ENCODE data around the gene ZNF526.

Gene ZNF526

GRCh38 chr19:42208612-42209011 lies 11.5 kb upstream of the ZNF526 start:
- Histone ChIP-seq H2AFZ (ENCODE audit: low read length) (no peak overlapping the region), H3K14ac (ENCODE audit: low read length) (no peak overlapping the region), H4K91ac (ENCODE audit: low read depth, low read length, poor library complexity) (no peak overlapping the region), H3K27me3 (ENCODE audit: control insufficient read depth in 3 of 3, insufficient read depth in 3 of 3, low read depth in 1 of 3, low read length in 3 of 3) (no peaks in the 10 kb centered on the region), H2BK12ac (ENCODE audit: low read length) (no peak overlapping the region), H2AK5ac (ENCODE audit: low read depth, low read length) (no peak overlapping the region), H2BK120ac (ENCODE audit: low read depth, low read length) (no peak overlapping the region), H3K9me3 (replicated peaks in 1 of 2; ENCODE audit: control insufficient read depth in 2 of 2, insufficient read depth in 1 of 2, low read depth in 1 of 2, low read length in 2 of 2) (no peaks in the 10 kb centered on the region), H3K4me3 (ENCODE audit: low read length in 2 of 2) (no peak overlapping the region), H3K9ac (ENCODE audit: low read depth, low read length, poor library complexity) (no peak overlapping the region), H2BK5ac (ENCODE audit: low read length) (no peak overlapping the region), H3K18ac (ENCODE audit: low read length) (no peak overlapping the region), H3K79me1 (ENCODE audit: low read depth, low read length) (peaks cover 6% of the 10 kb centered on the region), H4K8ac (ENCODE audit: low read depth, low read length) (peak overlapping the region; percentile 65), H3K27ac (replicated peaks; ENCODE audit: low read length) (no peak overlapping the region), H3K4me1 (ENCODE audit: control insufficient read depth in 2 of 2, insufficient read depth in 1 of 2, low read depth in 1 of 2, low read length in 2 of 2) (no peaks in the 10 kb centered on the region), H3K4me2 (ENCODE audit: insufficient read depth, low read length, poor library complexity, severe bottlenecking) (no peak overlapping the region), H3K36me3 (replicated peaks in 1 of 2; ENCODE audit: control insufficient read depth in 2 of 2, insufficient read depth in 2 of 2, low read length in 2 of 2) (peaks cover 51 to 80% of the 10 kb centered on the region in 2 donors), H3K23ac (ENCODE audit: low read depth, low read length, poor library complexity) (no peak overlapping the region), H3K4ac (ENCODE audit: low read length) (no peak overlapping the region), H2BK15ac (ENCODE audit: low read length) (no peak overlapping the region)
- no CpG with 5 or more reads among the region's 11 CpGs for WGBS, 2 donors (ENCODE audit: extremely low coverage in 2 of 2, insufficient read length in 2 of 2, insufficient replicate concordance in 1 of 2)
- DNase-seq (ENCODE audit: low spot score) = no peak

GRCh38 chr19:42212886-42213285 lies 7.2 kb upstream of the ZNF526 start:
- Histone ChIP-seq H2BK15ac (ENCODE audit: low read length) (no peak overlapping the region), H2BK120ac (ENCODE audit: low read depth, low read length) (no peak overlapping the region), H2AFZ (ENCODE audit: low read length) (no peak overlapping the region), H3K4ac (ENCODE audit: low read length) (no peak overlapping the region), H3K79me1 (ENCODE audit: low read depth, low read length) (peaks cover 23% of the 10 kb centered on the region), H3K18ac (ENCODE audit: low read length) (no peak overlapping the region), H4K8ac (ENCODE audit: low read depth, low read length) (no peak overlapping the region), H4K91ac (ENCODE audit: low read depth, low read length, poor library complexity) (no peak overlapping the region), H3K4me2 (ENCODE audit: insufficient read depth, low read length, poor library complexity, severe bottlenecking) (no peak overlapping the region), H3K4me3 (ENCODE audit: low read length in 2 of 2) (no peak overlapping the region), H3K9me3 (replicated peaks in 1 of 2; ENCODE audit: control insufficient read depth in 2 of 2, insufficient read depth in 1 of 2, low read depth in 1 of 2, low read length in 2 of 2) (no peaks in the 10 kb centered on the region), H3K9ac (ENCODE audit: low read depth, low read length, poor library complexity) (no peak overlapping the region), H2AK5ac (ENCODE audit: low read depth, low read length) (no peak overlapping the region), H3K27ac (replicated peaks; ENCODE audit: low read length) (no peak overlapping the region), H3K36me3 (replicated peaks in 1 of 2; ENCODE audit: control insufficient read depth in 2 of 2, insufficient read depth in 2 of 2, low read length in 2 of 2) (peaks cover 36 to 65% of the 10 kb centered on the region in 2 donors), H3K27me3 (ENCODE audit: control insufficient read depth in 3 of 3, insufficient read depth in 3 of 3, low read depth in 1 of 3, low read length in 3 of 3) (no peaks in the 10 kb centered on the region), H2BK5ac (ENCODE audit: low read length) (no peak overlapping the region), H3K14ac (ENCODE audit: low read length) (no peak overlapping the region), H3K23ac (ENCODE audit: low read depth, low read length, poor library complexity) (no peak overlapping the region), H3K4me1 (ENCODE audit: control insufficient read depth in 2 of 2, insufficient read depth in 1 of 2, low read depth in 1 of 2, low read length in 2 of 2) (peaks cover 8 to 14% of the 10 kb centered on the region in 2 donors), H2BK12ac (ENCODE audit: low read length) (no peak overlapping the region)
- no CpG with 5 or more reads among the region's 1 CpG for WGBS, 2 donors (ENCODE audit: extremely low coverage in 2 of 2, insufficient read length in 2 of 2, insufficient replicate concordance in 1 of 2)
- DNase-seq (ENCODE audit: low spot score) = no peak

- WGBS, 2 donors (ENCODE audit: extremely low coverage in 2 of 2, insufficient read length in 2 of 2, insufficient replicate concordance in 1 of 2) = no CpG with 5 or more reads among the region's 11 CpGs
- H3K36me3 ChIP-seq (replicated peaks in 1 of 2; ENCODE audit: control insufficient read depth in 2 of 2, insufficient read depth in 2 of 2, low read length in 2 of 2) = peaks cover 18 to 47% of the 10 kb centered on the region in 2 donors
- no peak overlapping the region for H4K8ac ChIP-seq (ENCODE audit: low read depth, low read length)
- DNase-seq (ENCODE audit: low spot score) = no peak
- no peak overlapping the region for H4K91ac ChIP-seq (ENCODE audit: low read depth, low read length, poor library complexity)
- H3K4me2 ChIP-seq (ENCODE audit: insufficient read depth, low read length, poor library complexity, severe bottlenecking) = no peak overlapping the region
- peaks cover 19% of the 10 kb centered on the region for H3K79me1 ChIP-seq (ENCODE audit: low read depth, low read length)
- no peak overlapping the region for H3K9ac ChIP-seq (ENCODE audit: low read depth, low read length, poor library complexity)
- no peak overlapping the region for H2BK5ac ChIP-seq (ENCODE audit: low read length)
- H2AFZ ChIP-seq (ENCODE audit: low read length) = no peak overlapping the region
- peaks cover 14 to 15% of the 10 kb centered on the region in 2 donors for H3K4me1 ChIP-seq (ENCODE audit: control insufficient read depth in 2 of 2, insufficient read depth in 1 of 2, low read depth in 1 of 2, low read length in 2 of 2)
- H3K18ac ChIP-seq (ENCODE audit: low read length) = no peak overlapping the region
- H3K9me3 ChIP-seq (replicated peaks in 1 of 2; ENCODE audit: control insufficient read depth in 2 of 2, insufficient read depth in 1 of 2, low read depth in 1 of 2, low read length in 2 of 2) = no peaks in the 10 kb centered on the region
- H2AK5ac ChIP-seq (ENCODE audit: low read depth, low read length) = no peak overlapping the region
- H3K14ac ChIP-seq (ENCODE audit: low read length) = no peak overlapping the region
- H2BK120ac ChIP-seq (ENCODE audit: low read depth, low read length) = no peak overlapping the region
- no peaks in the 10 kb centered on the region for H3K27me3 ChIP-seq (ENCODE audit: control insufficient read depth in 3 of 3, insufficient read depth in 3 of 3, low read depth in 1 of 3, low read length in 3 of 3)
- H3K4me3 ChIP-seq (ENCODE audit: low read length in 2 of 2) = no peak overlapping the region
- H3K27ac ChIP-seq (replicated peaks; ENCODE audit: low read length) = no peak overlapping the region
- H3K23ac ChIP-seq (ENCODE audit: low read depth, low read length, poor library complexity) = no peak overlapping the region
- no peak overlapping the region for H3K4ac ChIP-seq (ENCODE audit: low read length)
- H2BK12ac ChIP-seq (ENCODE audit: low read length) = no peak overlapping the region
- H2BK15ac ChIP-seq (ENCODE audit: low read length) = no peak overlapping the region
These were observed 5.2 kb upstream of the ZNF526 start for GRCh38 chr19:42214810-42215485.

GRCh38 chr19:42216653-42217519 lies 3.2 kb upstream of the ZNF526 start:
- peak; percentile 72 for DNase-seq (ENCODE audit: low spot score)
- Histone ChIP-seq H2BK5ac (ENCODE audit: low read length) (peak overlapping the region; percentile 98), H3K4me1 (ENCODE audit: control insufficient read depth in 2 of 2, insufficient read depth in 1 of 2, low read depth in 1 of 2, low read length in 2 of 2) (peaks cover 14 to 19% of the 10 kb centered on the region in 2 donors), H3K4ac (ENCODE audit: low read length) (no peak overlapping the region), H2AFZ (ENCODE audit: low read length) (peak overlapping the region; percentile 96), H4K91ac (ENCODE audit: low read depth, low read length, poor library complexity) (no peak overlapping the region), H3K79me1 (ENCODE audit: low read depth, low read length) (peaks cover 19% of the 10 kb centered on the region), H2BK12ac (ENCODE audit: low read length) (no peak overlapping the region), H3K27me3 (ENCODE audit: control insufficient read depth in 3 of 3, insufficient read depth in 3 of 3, low read depth in 1 of 3, low read length in 3 of 3) (no peaks in the 10 kb centered on the region), H3K9me3 (replicated peaks in 1 of 2; ENCODE audit: control insufficient read depth in 2 of 2, insufficient read depth in 1 of 2, low read depth in 1 of 2, low read length in 2 of 2) (no peaks in the 10 kb centered on the region), H4K8ac (ENCODE audit: low read depth, low read length) (no peak overlapping the region), H3K23ac (ENCODE audit: low read depth, low read length, poor library complexity) (peak overlapping the region; percentile 21), H3K14ac (ENCODE audit: low read length) (no peak overlapping the region), H3K27ac (replicated peaks; ENCODE audit: low read length) (peak overlapping the region; percentile 88), H2BK15ac (ENCODE audit: low read length) (peak overlapping the region; percentile 97), H3K36me3 (replicated peaks in 1 of 2; ENCODE audit: control insufficient read depth in 2 of 2, insufficient read depth in 2 of 2, low read length in 2 of 2) (peaks cover 18 to 37% of the 10 kb centered on the region in 2 donors), H2BK120ac (ENCODE audit: low read depth, low read length) (peak overlapping the region; percentile 98), H2AK5ac (ENCODE audit: low read depth, low read length) (peak overlapping the region; percentile 73), H3K18ac (ENCODE audit: low read length) (peak overlapping the region; percentile 90), H3K4me3 (ENCODE audit: low read length in 2 of 2) (peak overlapping the region; percentile 85 to 93), H3K4me2 (ENCODE audit: insufficient read depth, low read length, poor library complexity, severe bottlenecking) (peak overlapping the region; percentile 85), H3K9ac (ENCODE audit: low read depth, low read length, poor library complexity) (peak overlapping the region; percentile 95)
- WGBS, 2 donors (ENCODE audit: extremely low coverage in 2 of 2, insufficient read length in 2 of 2, insufficient replicate concordance in 1 of 2) = no CpG with 5 or more reads among the region's 79 CpGs
